ENCODE data around the gene NR5A2. TPM values are rescaled to one million over a fixed set of nuclear protein-coding genes. Genes with fewer than 3 reads are reported as not detected.

The NR5A2 gene
- total RNA-seq, 1 donor from 2014 or later = not detected

DNA sequence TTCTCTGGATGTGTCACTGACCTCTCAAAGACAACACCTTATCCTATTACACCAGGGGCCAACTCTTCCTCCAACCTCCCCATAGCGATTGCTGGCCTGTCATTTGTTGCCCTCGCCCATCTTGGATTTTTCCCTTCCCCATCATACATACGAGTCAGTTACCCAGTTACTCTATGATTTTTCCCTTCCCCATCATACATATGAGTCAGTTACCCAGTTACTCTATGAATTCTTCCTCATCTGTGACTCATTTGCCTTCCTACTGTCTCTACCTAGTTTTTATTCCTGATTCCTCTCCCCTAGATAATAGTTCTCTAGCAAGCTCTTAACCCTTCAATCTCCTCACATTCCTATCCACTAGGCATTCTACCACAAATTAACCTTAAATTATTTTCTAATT lies 178.8 kb downstream of the NR5A2 start:
- Histone ChIP-seq H3K27me3 (ENCODE audit: control insufficient read depth, insufficient read depth, low read length) (no peaks in the 10 kb centered on the region), H3K4me3 (ENCODE audit: low read depth, low read length) (no peak overlapping the region), H3K36me3 (ENCODE audit: control insufficient read depth, insufficient read depth, low read length) (no peaks in the 10 kb centered on the region)
- no peak for FAIRE-seq
- TF ChIP-seq, protein P1, sequence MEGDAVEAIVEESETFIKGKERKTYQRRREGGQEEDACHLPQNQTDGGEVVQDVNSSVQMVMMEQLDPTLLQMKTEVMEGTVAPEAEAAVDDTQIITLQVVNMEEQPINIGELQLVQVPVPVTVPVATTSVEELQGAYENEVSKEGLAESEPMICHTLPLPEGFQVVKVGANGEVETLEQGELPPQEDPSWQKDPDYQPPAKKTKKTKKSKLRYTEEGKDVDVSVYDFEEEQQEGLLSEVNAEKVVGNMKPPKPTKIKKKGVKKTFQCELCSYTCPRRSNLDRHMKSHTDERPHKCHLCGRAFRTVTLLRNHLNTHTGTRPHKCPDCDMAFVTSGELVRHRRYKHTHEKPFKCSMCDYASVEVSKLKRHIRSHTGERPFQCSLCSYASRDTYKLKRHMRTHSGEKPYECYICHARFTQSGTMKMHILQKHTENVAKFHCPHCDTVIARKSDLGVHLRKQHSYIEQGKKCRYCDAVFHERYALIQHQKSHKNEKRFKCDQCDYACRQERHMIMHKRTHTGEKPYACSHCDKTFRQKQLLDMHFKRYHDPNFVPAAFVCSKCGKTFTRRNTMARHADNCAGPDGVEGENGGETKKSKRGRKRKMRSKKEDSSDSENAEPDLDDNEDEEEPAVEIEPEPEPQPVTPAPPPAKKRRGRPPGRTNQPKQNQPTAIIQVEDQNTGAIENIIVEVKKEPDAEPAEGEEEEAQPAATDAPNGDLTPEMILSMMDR (IDR thresholded peaks at IDR 0.05; ENCODE audit: insufficient read depth, low read length, severe bottlenecking) = no peak
- peak; percentile 91 for DNase-seq (ENCODE audit: low read depth)

DNA sequence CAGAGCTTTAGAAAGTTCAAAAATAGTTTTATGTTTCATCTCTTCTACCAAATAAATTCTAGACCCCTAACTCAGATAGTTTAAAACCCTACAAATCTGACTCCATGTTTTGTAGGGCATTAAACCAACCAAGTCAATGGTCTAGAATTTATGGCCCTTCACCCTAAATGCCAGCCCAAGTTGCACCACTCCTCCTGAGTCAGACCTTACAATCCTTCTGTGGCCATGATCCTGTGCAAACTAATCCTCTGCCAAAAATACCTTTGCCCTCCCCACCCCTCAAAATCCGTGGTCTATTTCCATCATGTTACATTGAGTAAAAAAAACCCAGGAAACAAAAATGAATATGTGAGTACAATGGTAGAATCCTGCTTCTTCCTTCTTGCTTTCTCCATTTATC lies 179.3 kb downstream of the NR5A2 start:
- DNase-seq (ENCODE audit: low read depth) (peak; percentile 74), FAIRE-seq (no peak)
- H3K27me3 ChIP-seq (ENCODE audit: control insufficient read depth, insufficient read depth, low read length) = no peaks in the 10 kb centered on the region
- no peaks in the 10 kb centered on the region for H3K36me3 ChIP-seq (ENCODE audit: control insufficient read depth, insufficient read depth, low read length)
- no peak overlapping the region for H3K4me3 ChIP-seq (ENCODE audit: low read depth, low read length)
- TF ChIP-seq, protein P1 (IDR thresholded peaks at IDR 0.05; ENCODE audit: insufficient read depth, low read length, severe bottlenecking) = no peak

DNA sequence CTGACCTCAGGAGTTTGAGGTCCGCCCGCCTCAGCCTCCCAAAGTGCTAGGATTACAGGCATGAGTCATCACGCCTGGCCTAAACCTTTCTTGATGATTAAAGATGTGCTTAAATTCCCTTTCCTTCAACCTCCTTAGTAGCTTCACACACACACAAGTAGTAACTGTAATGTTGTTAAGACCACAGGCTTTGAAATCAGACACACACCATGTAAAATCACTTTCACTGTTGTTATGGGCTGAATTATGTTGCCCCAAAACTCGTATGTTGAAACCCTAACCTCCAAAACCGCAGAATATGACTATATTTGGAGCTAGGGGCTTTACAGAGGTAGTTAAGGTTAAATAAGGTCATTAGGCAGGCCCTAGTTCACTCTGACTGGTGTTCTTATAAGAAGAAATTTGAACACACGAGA lies 180.2 kb downstream of the NR5A2 start:
- DNase-seq (ENCODE audit: low read depth) = peak; percentile 23
- H3K36me3 ChIP-seq (ENCODE audit: control insufficient read depth, insufficient read depth, low read length) = no peaks in the 10 kb centered on the region
- no peak overlapping the region for H3K4me3 ChIP-seq (ENCODE audit: low read depth, low read length)
- TF ChIP-seq, protein P1 (IDR thresholded peaks at IDR 0.05; ENCODE audit: insufficient read depth, low read length, severe bottlenecking) = no peak
- no peak for FAIRE-seq
- no peaks in the 10 kb centered on the region for H3K27me3 ChIP-seq (ENCODE audit: control insufficient read depth, insufficient read depth, low read length)

DNA sequence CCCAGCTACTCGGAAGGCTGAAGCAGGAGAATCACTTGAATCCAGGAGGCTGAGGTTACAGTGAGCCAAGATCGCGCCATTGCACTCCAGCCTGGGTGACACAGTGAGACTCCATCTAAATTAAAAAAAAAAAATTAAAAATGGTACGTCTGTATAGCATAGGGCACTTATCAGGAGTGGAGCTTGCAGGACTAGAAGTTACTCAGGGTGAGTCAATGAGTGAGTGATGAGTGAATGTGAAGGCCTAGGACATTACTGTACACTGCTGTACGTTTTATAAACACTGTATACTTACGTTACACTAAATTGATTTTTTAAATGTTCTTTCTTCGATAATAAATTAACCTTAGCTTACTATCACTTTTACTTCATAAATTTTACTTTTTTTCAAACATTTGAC lies 183.6 kb downstream of the NR5A2 start:
- FAIRE-seq (no peak), DNase-seq (ENCODE audit: low read depth) (peak; percentile 97)
- Histone ChIP-seq H3K36me3 (ENCODE audit: control insufficient read depth, insufficient read depth, low read length) (no peaks in the 10 kb centered on the region), H3K4me3 (ENCODE audit: low read depth, low read length) (no peak overlapping the region), H3K27me3 (ENCODE audit: control insufficient read depth, insufficient read depth, low read length) (no peaks in the 10 kb centered on the region)
- TF ChIP-seq, protein P1 (IDR thresholded peaks at IDR 0.05; ENCODE audit: insufficient read depth, low read length, severe bottlenecking) = no peak

DNA sequence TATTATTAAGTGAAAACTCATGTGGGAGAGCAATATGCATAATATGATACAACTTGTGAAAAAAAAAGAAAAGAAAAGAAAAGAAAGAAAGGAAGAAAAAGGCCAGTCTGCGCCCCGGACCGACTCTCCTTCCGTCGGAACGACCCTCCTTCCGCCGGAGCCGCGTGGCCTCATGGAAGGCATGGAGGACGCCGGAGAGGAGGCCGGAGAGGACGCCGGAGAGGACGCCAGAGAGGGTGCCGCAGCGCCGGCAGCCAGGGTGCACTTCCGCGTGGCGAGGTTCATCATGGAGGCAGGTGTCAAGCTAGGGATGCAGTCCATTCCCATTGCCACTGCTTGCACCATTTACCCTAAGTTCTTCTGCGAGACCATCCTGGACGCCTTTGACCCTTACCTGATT lies 185.9 kb downstream of the NR5A2 start:
- no peaks in the 10 kb centered on the region for H3K27me3 ChIP-seq (ENCODE audit: control insufficient read depth, insufficient read depth, low read length)
- FAIRE-seq (no peak), DNase-seq (ENCODE audit: low read depth) (no peak)
- TF ChIP-seq, protein P1 (IDR thresholded peaks at IDR 0.05; ENCODE audit: insufficient read depth, low read length, severe bottlenecking) = no peak
- no peak overlapping the region for H3K4me3 ChIP-seq (ENCODE audit: low read depth, low read length)
- H3K36me3 ChIP-seq (ENCODE audit: control insufficient read depth, insufficient read depth, low read length) = no peaks in the 10 kb centered on the region

DNA sequence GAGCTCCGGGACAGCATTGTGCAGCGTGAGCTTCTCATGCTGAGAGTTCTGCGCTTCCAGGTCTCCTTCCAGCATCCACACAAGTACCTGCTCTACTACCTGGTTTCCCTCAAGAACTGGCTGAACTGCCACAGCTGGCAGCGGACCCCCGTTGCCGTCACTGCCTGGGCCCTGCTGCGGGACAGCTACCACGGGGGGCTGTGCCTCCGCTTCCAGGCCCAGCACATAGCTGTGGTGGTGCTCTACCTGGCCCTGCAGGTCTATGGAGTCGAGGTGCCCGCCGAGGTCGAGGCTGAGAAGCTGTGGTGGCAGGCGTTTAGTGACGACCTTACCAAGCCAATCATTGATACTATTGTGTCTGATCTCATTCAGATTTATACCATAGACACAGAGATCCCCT lies 186.4 kb downstream of the NR5A2 start:
- Histone ChIP-seq H3K36me3 (ENCODE audit: control insufficient read depth, insufficient read depth, low read length) (no peaks in the 10 kb centered on the region), H3K4me3 (ENCODE audit: low read depth, low read length) (no peak overlapping the region), H3K27me3 (ENCODE audit: control insufficient read depth, insufficient read depth, low read length) (no peaks in the 10 kb centered on the region)
- DNase-seq (ENCODE audit: low read depth) (no peak), FAIRE-seq (no peak)
- TF ChIP-seq, protein P1 (IDR thresholded peaks at IDR 0.05; ENCODE audit: insufficient read depth, low read length, severe bottlenecking) = no peak
